ENCODE results near the gene MLLT6. TPM values are rescaled to one million over a fixed set of nuclear protein-coding genes. Genes with fewer than 3 reads are reported as not detected.

Gene MLLT6
- total RNA-seq, 1 donor from 2014 or later: 29.5 TPM

DNA sequence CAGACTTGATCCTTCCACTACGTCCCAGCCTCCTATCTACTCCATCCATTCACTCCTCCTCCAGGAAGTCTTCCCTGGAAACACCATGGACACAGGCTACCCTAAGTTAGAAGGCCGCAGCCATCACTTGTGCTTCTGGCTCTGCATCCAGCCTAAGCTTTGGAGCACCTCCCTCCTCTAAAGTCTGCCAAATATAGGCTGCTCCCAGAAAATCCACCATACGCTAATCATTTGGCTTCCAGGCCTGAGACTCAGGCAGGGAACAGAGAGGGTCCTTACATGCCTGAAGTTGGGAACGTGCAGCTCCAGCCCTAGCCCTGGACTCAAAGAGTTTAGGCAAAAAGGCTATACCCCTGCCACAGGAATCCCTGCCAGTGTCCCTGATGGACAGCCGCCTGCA, 36.4 kb downstream of the MLLT6 start:
- ATAC-seq (peak; percentile 3), DNase-seq (ENCODE audit: low spot score) (no peak)

DNA sequence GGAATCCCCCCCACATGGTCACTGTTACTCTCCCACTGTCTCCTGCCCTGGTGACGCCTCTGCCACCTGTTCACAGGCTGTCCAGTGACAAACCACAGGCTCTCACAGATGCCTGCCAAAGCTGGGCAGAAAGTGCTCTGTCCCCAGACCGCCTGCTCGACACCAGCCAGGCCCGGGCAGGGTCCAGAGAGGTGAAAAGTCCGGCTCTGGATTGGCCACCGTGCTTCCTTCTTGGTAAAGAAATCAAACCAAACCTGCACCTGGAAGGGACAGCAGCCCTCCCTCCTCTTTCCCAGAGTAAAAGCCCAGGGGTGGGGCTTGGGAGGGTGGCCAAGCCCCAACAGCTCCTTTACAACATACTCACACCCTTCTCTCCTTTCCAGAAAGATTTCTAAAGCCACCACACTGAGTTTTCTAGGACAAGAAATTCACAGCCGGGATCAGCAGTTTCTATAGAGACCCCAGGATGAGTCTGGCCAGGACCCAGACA, 36.9 kb downstream of the MLLT6 start:
- DNase-seq (ENCODE audit: low spot score) (peak; percentile 81), ATAC-seq (peak; percentile 89)

- DNase-seq (ENCODE audit: low spot score) (no peak), ATAC-seq (no peak)
Measured at GRCh38 chr17:38742411-38743308, 37.6 kb downstream of the MLLT6 start.

- no peak for DNase-seq (ENCODE audit: low spot score)
Measured at GRCh38 chr17:38743556-38744171, 38.6 kb downstream of the MLLT6 start.

GRCh38 chr17:38745545-38745944, 40.5 kb downstream of the MLLT6 start:
- DNase-seq (ENCODE audit: low spot score): no peak
- no peak for ATAC-seq

More at GRCh38 chr17:38743556-38744171, 38.6 kb downstream of the MLLT6 start:
- ATAC-seq: no peak

DNA sequence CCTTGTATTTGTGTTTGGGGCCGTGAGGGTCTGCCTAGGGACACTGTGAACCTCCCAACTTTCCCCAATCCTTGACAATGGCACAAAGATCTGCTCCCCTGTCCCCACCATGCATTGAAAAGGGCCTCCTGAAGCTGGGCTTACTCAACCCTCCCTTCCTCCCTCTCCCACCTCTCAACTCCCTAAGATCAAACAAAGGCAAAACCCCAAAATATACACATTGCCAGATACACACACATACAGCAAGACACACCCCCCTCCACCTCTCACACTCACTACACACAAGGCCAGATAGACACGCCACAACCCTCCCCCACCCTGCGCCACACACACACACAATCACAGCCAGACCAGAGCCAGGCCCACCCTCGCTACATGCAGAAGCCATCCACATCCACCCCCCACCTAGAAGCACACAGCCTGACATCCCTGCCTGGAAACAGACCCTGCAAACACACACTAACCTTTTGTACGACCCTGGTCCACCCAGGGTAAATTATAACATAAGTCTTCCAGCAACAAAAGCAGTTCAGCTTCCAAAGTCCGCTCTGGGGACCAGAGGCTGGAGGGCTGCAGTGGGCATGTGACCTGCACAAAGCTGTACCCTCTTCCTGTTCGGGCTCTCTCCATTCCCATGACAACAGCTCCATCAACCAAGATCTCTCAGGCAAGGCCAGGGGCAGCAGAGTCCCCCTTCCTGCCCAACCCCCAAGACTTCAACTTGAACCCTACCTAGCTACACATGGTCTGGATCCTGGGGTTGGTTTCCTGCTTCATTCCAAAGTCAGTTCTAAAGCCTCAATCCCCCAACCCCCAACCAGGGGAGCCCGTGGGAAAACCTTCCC, 41.2 kb downstream of the MLLT6 start:
- ATAC-seq (no peak), DNase-seq (ENCODE audit: low spot score) (no peak)

- ATAC-seq: no peak
Measured at GRCh38 chr17:38746849-38747462, 41.9 kb downstream of the MLLT6 start.

DNA sequence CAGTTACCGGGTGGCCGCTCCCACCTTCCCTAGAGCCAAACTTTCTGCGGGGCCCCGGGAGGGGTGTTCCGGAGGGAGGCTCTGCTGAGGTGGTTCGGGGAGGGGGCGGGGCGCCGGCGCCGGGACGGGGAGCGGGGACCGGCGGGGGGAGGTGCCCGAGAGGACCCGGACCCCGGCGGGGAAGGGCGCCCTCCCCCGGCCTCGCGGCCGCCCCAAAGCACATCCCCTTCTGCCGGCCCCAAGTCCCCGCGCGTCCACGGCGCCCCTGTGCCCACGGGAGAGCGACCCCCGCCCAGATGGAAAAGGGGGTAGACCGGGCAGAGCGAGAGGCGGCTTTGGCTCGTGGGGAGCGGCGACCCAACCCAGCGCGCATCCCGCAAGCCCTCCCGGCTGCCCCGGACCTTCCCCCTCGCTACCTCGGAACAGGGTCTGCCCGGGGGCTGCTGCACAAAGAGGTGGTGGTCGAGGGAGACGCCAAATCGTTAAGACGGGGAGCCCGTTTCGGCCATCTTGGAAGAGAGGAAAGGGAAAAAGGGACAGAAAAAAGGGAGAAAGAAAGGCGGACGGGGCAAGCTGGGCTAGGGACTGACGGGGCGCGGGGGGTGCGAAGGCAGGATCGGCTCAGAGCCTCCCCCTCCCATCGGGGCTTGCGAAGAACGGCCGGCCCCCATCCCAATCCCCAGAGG, 42.5 kb downstream of the MLLT6 start:
- ATAC-seq (no peak), DNase-seq (ENCODE audit: low spot score) (no peak)

More at GRCh38 chr17:38746849-38747462, 41.9 kb downstream of the MLLT6 start:
- DNase-seq (ENCODE audit: low spot score): no peak

DNA sequence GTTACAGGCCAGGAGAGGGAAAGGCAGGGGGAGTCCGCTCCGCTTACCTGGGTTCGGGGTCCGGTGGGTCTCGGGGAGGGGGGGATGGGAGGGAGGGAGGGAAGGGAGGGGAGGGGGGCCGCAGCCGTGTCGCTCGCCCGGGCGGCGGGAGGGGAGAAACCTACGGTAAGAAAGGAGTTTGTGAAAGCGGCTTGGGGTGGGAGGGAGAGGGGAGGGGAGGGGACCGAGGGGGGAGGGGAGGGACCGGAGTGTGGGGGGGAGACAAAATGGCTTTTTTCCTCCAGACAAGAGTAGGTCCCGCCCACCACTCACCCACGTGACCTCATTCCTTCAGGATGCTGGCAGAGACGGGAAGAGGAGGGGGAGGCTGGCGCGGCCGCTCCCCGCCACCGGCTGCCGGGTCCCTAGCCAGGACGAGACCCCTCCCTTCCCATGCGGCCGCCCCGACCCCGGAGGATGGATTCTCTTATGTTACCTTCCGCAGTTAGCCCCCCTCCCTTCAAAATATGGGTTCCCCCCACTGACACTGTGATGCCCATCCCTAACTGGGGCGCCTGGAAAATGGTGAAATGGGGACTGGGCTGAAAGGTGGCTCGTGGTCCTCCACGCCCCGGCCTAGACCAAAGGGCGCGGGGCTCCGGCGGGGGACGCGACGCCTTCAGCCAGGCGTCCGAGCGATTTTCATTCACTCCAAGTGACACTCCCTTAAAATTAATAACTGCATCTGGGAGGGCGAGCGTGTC, 43.2 kb downstream of the MLLT6 start, which contains the start of gene PCGF2:
PCGF2 (minus strand) TSS at position 188 of the 743 bp plus-strand sequence. CDS start 7,934 bp downstream, outside the sequence.
- no peak for ATAC-seq
- DNase-seq (ENCODE audit: low spot score): peak; percentile 72

- ATAC-seq (no peak), DNase-seq (ENCODE audit: low spot score) (no peak)
Measured at GRCh38 chr17:38748892-38749222, 43.8 kb downstream of the MLLT6 start.

- ATAC-seq (peak; percentile 56), DNase-seq (ENCODE audit: low spot score) (peak; percentile 87)
Measured at GRCh38 chr17:38749223-38750043, 44.4 kb downstream of the MLLT6 start.

DNA sequence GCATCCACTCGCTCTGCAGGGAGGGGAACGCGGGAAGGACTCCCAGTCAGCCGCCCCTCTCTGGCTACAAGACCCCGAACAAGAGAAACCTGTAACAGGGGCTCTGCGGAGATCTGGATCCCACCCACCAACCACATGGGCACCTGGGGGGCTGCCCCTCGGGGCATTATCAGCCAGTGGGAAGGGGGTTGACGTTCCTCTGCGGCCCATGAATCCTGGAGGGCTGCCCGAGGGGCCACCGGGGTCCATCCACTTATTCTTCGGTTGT, 44.9 kb downstream of the MLLT6 start:
- DNase-seq (ENCODE audit: low spot score): peak; percentile 51
- no peak for ATAC-seq

DNA sequence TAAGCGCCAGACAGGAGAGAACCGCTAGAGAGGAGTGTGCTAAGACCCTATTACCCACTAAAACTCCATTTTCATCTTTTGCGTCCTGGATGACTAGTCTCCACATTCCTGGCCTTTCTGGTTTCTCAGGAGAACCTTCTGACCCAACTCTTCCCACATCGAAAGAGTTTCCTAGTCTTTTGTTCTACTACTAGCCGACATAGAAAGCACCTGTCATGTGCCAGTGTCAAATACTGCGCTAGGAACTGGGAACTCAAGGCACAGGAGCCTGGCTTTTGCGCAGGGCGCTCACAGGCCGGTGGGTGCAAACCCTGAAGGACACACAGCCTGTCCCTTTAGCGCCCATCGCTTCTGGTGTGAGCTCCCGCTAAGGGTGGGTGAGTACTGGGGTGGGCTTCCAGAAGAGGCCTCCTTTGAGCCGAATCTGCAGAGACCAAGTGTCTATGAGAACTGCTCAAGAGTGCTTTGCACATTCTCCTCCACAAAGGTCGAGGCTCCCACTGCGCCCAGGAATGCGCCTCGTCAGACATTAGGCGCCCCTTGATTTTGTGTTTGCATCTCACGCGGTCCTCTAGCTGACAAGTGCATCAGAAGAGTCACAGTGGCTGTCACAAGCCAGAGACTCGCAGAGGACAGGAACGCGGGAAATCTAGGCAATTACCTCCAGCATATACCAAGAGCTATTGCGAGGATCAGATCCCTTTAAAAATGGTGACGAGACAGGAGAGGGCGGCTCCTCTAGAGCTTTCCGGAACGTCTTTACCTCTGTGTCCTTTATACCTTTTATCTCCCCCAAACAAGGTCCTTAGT, 45.4 kb downstream of the MLLT6 start:
- ATAC-seq: no peak
- DNase-seq (ENCODE audit: low spot score): no peak

- DNase-seq (ENCODE audit: low spot score) (no peak), ATAC-seq (no peak)
Measured at GRCh38 chr17:38751144-38751807, 46.2 kb downstream of the MLLT6 start.

- peak; percentile 84 for DNase-seq (ENCODE audit: low spot score)
- peak; percentile 52 for ATAC-seq
Measured at GRCh38 chr17:38751808-38752307, 46.8 kb downstream of the MLLT6 start.

GRCh38 chr17:38752308-38753070, 47.4 kb downstream of the MLLT6 start, which contains the start of gene PSMB3:
PSMB3 (plus strand) TSS chr17:38752741; CDS start chr17:38752827, 86 bp downstream.
- ATAC-seq (peak; percentile 82), DNase-seq (ENCODE audit: low spot score) (peak; percentile 99)

All from left lobe of liver (tissue), 2 donors.